GM10248 (cell line): ENCODE data around the gene MCC.
"Not testable (repeated sequence)": the region's sequence is repeated elsewhere in the genome, so short reads cannot be mapped to it uniquely, and the experiment has no call there.

Experiments used
- CTCF ChIA-PET: fragments of 300-600 bp; sonication (Branson Sonifier 250); formaldehyde crosslinking; extraction: SDS; loops from one replicate; lab custom pipeline; 2021; ENCODE audit warnings: antibody characterized with exemption; lab: Yijun Ruan, JAX
- POLR2A ChIA-PET: fragments of 350-650 bp; sonication (Branson Sonifier 250); formaldehyde crosslinking; extraction: SDS; loops from one replicate; lab custom pipeline; 2020; ENCODE audit warnings: antibody characterized with exemption; lab: Yijun Ruan, JAX
- DNase-seq: peaks from one replicate; pipeline ENCODE4 v3.0.0; 2012; ENCODE audit errors: extremely low spot score
- TF ChIP-seq, protein P1 (sequence below): IDR thresholded peaks from 2 replicates; pipeline ENCODE4 v1.5.1; 2012; ENCODE audit warnings: mild to moderate bottlenecking, low read depth; ENCODE audit errors: extremely low read depth, missing control alignments, control extremely low read depth

MCC gene

DNA sequence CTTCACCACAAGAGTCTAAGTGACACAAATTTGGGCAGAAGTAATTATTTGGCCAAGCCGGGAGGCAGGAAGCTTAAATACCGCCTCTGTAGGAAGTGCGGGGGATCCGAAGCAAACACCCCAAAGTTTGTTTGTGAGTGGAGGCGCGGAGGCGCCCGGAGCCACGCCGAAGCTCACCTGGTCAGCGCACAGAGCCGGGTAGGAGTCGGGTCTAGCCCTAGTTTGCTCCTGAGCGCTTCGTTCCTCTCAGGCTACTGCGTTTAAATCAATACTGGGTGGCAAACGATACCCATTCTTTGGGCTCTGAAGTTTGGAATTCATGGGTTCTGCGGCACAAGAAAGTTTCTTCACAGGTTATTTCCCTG lies 855 bp downstream of the MCC start:
- POLR2A ChIA-PET = no interaction called here
- DNase-seq = peak; percentile 15
- TF ChIP-seq, protein P1, sequence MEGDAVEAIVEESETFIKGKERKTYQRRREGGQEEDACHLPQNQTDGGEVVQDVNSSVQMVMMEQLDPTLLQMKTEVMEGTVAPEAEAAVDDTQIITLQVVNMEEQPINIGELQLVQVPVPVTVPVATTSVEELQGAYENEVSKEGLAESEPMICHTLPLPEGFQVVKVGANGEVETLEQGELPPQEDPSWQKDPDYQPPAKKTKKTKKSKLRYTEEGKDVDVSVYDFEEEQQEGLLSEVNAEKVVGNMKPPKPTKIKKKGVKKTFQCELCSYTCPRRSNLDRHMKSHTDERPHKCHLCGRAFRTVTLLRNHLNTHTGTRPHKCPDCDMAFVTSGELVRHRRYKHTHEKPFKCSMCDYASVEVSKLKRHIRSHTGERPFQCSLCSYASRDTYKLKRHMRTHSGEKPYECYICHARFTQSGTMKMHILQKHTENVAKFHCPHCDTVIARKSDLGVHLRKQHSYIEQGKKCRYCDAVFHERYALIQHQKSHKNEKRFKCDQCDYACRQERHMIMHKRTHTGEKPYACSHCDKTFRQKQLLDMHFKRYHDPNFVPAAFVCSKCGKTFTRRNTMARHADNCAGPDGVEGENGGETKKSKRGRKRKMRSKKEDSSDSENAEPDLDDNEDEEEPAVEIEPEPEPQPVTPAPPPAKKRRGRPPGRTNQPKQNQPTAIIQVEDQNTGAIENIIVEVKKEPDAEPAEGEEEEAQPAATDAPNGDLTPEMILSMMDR = no peak
- CTCF ChIA-PET = interaction anchor here (0.9 kb wide), 1 partner anchor 116 kb away, joined by 3 read pairs; no protein-coding TSS in a partner anchor

DNA sequence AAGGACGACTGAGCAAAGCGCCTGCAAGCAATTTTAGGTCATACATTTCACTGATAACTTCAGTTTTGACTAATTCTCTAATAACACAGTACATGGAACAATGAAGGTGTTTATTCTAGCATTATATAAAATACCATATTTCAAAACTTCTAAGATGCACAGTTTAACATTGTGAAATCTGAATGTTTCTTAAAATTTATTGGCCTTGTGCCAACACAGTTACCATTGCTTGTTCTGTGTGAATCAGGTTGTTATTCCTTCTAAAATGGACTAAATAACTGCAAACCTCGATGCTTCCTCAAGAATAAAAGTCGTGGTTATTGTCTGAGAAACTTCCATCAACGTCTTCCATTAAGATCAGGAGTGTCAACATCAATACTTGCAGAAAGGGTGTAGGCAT lies 8.0 kb downstream of the MCC start:
- TF ChIP-seq, protein P1 = no peak
- ChIA-PET CTCF (no interaction called here), POLR2A (no interaction called here)
- no peak for DNase-seq

DNA sequence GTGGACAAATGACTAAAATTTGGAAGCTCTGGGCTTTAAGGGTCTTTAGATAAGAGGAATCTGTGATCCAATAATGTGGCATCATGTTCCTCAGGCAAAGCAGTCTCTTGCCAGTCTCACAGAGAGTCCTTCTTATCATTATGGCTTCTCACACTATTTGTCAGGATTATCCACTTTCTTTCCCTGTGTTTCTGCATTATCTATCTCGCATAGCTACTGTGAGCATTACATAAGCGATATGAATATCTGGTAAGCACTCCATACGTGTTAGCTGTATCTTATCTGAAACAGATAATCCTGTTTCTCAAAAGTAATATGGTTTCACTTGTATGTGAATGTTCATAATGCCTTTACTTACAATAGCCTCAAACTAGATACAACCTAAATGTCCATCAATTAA lies 9.6 kb downstream of the MCC start:
- no peak for DNase-seq
- CTCF ChIA-PET = no interaction called here
- POLR2A ChIA-PET = no interaction called here

DNA sequence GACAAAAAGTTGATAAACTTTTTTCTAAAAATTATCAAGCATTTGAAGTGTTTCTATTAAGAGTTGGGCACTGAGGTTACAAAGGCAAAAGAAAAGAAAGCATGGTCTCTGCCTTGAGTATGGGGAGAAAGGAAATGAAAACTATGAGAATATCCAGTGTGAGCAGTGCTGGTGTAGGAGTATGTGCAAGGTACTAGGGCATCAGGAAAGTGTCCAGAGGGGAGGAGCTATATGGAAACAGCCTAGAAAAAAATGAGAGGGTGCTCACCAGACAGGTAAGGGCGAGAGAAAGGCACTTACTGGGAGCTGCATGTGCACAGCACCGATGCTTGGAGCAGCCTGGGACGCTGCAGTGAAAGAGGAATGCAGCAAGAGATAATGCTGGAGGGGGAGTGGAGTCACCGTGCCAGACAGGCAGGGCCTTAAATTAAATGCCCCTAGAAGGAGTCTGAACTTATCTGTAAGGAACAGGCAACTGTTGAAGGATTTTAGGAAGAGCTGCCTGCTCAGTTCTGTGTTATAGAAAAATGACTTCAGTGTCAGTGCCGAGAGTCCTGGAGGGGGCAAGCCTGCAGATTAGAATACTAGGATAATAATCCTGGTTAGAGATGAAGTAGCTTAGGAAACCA lies 14.0 kb downstream of the MCC start:
- no peak for DNase-seq
- POLR2A ChIA-PET = no interaction called here
- CTCF ChIA-PET = interaction anchor here (1.2 to 1.7 kb wide), 2 partner anchors 16 to 88 kb away, joined by 3 read pairs; no protein-coding TSS in a partner anchor
- TF ChIP-seq, protein P1 = no peak

More for the DNA sequence above, 9.6 kb downstream of the MCC start:
- TF ChIP-seq, protein P1 = no peak

DNA sequence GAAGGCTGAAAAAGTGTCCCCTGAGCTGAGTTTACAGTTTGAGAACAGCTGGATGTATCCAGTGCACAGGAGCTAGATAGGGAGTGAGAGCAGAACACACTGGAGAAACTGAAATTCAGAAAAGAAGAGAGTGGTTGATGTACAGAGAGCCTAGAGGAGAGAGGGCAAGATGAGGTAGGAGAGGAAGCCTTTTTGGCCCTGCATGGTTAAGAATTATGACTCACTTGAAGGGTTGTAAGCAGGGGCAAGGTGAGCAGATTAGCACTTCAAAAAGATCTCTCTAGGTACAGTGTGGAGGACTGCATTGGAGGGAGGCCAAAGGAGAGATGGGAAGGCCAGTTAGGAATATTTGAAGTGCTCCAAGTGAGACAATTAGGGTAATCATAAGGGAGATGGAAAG lies 25.2 kb downstream of the MCC start:
- ChIA-PET CTCF (interaction anchor here (0.8 to 1.6 kb wide), 2 partner anchors 10 to 27 kb away, joined by 3 to 4 read pairs; no protein-coding TSS in a partner anchor), POLR2A (no interaction called here)
- TF ChIP-seq, protein P1 = no peak
- no peak for DNase-seq

DNA sequence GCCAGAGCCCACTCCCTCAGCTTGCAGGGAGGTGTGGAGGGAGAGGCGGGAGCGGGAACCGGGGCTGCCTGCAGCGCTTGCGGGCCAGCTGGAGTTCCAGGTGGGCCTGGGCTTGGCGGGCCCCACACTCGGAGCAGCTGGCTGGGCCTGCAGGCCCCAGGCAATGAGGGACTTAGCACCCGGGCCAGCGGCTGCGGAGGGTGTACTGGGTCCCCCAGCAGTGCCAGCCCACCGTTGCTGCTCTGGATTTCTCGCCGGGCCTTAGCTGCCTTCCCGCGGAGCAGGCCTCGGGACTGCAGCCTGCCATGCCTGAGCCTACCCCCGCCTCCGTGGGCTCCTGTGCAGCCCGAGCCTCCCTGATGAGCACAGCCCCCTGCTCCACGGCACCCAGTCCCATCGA lies 31.1 kb downstream of the MCC start:
- POLR2A ChIA-PET, DNase-seq, CTCF ChIA-PET: not testable (repeated sequence)

DNA sequence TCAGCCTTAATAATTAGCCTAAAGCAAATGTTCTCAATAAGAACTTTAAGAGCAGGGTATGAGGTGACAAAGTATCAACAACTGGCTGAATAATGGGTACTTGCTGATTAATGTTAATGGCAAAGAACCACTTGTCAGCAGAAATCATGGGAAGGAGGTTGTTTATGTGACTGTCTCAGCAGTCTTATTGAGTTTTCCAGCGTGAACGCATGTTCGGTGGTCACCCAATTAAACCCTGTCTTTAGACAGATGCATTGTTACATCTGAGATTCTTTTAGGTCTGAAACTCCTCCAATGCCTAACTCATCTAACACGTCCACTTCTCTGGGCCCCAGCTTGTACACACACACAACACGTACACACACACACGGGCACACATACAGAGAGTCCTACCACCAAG lies 35.3 kb downstream of the MCC start:
- DNase-seq = no peak
- TF ChIP-seq, protein P1 = no peak
- POLR2A ChIA-PET = no interaction called here
- CTCF ChIA-PET = interaction anchor here (1.2 to 1.6 kb wide), 2 partner anchors 10 to 73 kb away, joined by 3 read pairs; no protein-coding TSS in a partner anchor
